Sigmoid colon (tissue), 7 donors: ENCODE data around the gene LOXL3. TPM values are rescaled to one million over a fixed set of nuclear protein-coding genes. Genes with fewer than 3 reads are reported as not detected.
A peak's percentile ranks its signal among the peaks of the same experiment; 100 is the strongest.

Source experiments
- DNase-seq: peaks from one replicate; pipeline ENCODE4 v3.0.0-alpha.2; 2019
- H3K27ac ChIP-seq, 4 donors: fragments of 200-600 bp; sonication (generic); one replicate each; pipeline ENCODE4 v1.5.1; 2016 to 2019; ENCODE audit warnings: mild to moderate bottlenecking in 1 of 4
- H3K27me3 ChIP-seq, 3 donors: fragments of 200-600 bp; sonication (generic); one replicate each; pipeline ENCODE4 v1.5.1; 2019; ENCODE audit warnings: mild to moderate bottlenecking in 1 of 3
- H3K36me3 ChIP-seq, 4 donors: fragments of 200-600 bp; sonication (generic); one replicate each; pipeline ENCODE4 v1.5.1; 2016 to 2019
- H3K4me1 ChIP-seq, 4 donors: fragments of 200-600 bp; sonication (generic); one replicate each; pipeline ENCODE4 v1.5.1; 2017 to 2019
- H3K4me3 ChIP-seq, 4 donors: fragments of 200-600 bp; sonication (generic); one replicate each; pipeline ENCODE4 v1.5.1; 2017 to 2019; ENCODE audit warnings: mild to moderate bottlenecking in 2 of 4, moderate library complexity in 1 of 4
- H3K9me3 ChIP-seq, 4 donors: fragments of 200-600 bp in 3 of 4; sonication (generic) in 3 of 4; one replicate each; pipeline versions ENCODE4 v1.5.1 to v1.6.1; 2013 to 2019
- CTCF ChIP-seq, 4 experiments: fragments of 450-650 bp in 3 of 4; fragments of 200-600 bp in 1 of 4; IDR thresholded peaks; one replicate each; pipeline ENCODE4 v1.5.1; 2016 to 2019; ENCODE audit warnings: antibody characterized with exemption in 4 of 4, mild to moderate bottlenecking in 3 of 4, moderate library complexity in 2 of 4
- EP300 ChIP-seq, 4 donors: sonication (generic); formaldehyde crosslinking; IDR thresholded peaks; one replicate each; pipeline ENCODE4 v1.6.1; 2017; ENCODE audit warnings: antibody characterized with exemption in 4 of 4
- POLR2A ChIP-seq, 2 donors: fragments of 450-650 bp; IDR thresholded peaks; one replicate each; pipeline ENCODE4 v1.6.1; 2016; ENCODE audit warnings: antibody characterized with exemption in 2 of 2, mild to moderate bottlenecking in 2 of 2, moderate library complexity in 2 of 2
- POLR2AphosphoS5 ChIP-seq, 4 donors: sonication (generic); formaldehyde crosslinking; IDR thresholded peaks; one replicate each; pipeline ENCODE4 v1.6.1; 2017; ENCODE audit warnings: antibody characterized with exemption in 4 of 4
- WGBS, 2 donors: extraction: QIAGEN DNeasy Blood & Tissue Kit; methylation state at CpG; one replicate each; pipeline ENCODE4 v1.1.7; 2013; 5-methylcytosine and 5-hydroxymethylcytosine counted together
- intact Hi-C: fragments of 100-400 bp; cut with DNase I; formaldehyde crosslinking; loops from one replicate; pipeline ENCODE4 v1.15.1; 2023
- polyA plus RNA-seq, 3 donors: library from polyadenylated mRNA; stranded (reverse); fragments of 200-250 nt; gene quantifications; one replicate each; pipeline ENCODE4 v1.2.3, GENCODE V29; 2013
- total RNA-seq, 4 donors: library from RNA; depleted of rRNA; stranded (reverse); fragments of >200 nt; gene quantifications; one replicate each; pipeline ENCODE4 v1.1.0, GENCODE V29; 2016
- donor health status: healthy with polysubstance abuse.
- donor health status: Bipolar disorder and iron deficiency.
- donor health status: healthy.

Gene LOXL3
- total and polyA plus RNA-seq, 7 donors: 0.60 to 7.9 (median 5.4) TPM

- no peaks in the 10 kb centered on the region for H3K27me3 ChIP-seq
- peaks cover 0 to 35% (median 26%) of the 10 kb centered on the region in 4 donors for H3K4me1 ChIP-seq
- DNase-seq: peak; percentile 75
- TF ChIP-seq EP300 (IDR thresholded peaks at IDR 0.05) (no peak), CTCF (IDR thresholded peaks at IDR 0.05) (no peak), POLR2A (IDR thresholded peaks at IDR 0.05) (no peak), POLR2AphosphoS5 (IDR thresholded peaks at IDR 0.05) (no peak)
- 74% methylated on average over 27 of the region's 27 CpGs for WGBS, 2 donors
- peak overlapping the region; percentile 57 to 79 (median 68) for H3K4me3 ChIP-seq
- intact Hi-C loops: no loop called here
- peak overlapping the region; percentile 88 to 92 (median 89) for H3K27ac ChIP-seq
- H3K9me3 ChIP-seq: no peaks in the 10 kb centered on the region
- H3K36me3 ChIP-seq: no peaks in the 10 kb centered on the region
These were observed 579 bp downstream of the LOXL3 start for GRCh38 chr2:74552914-74553811.

GRCh38 chr2:74551942-74552913, 1.5 kb downstream of the LOXL3 start:
- Histone ChIP-seq H3K4me3 (peak overlapping the region in 2 of 4 donors; percentile 66 to 71), H3K4me1 (peaks cover 0 to 37% (median 26%) of the 10 kb centered on the region in 4 donors), H3K9me3 (no peaks in the 10 kb centered on the region), H3K27me3 (no peaks in the 10 kb centered on the region), H3K27ac (peak overlapping the region; percentile 88 to 92 (median 89)), H3K36me3 (no peaks in the 10 kb centered on the region)
- WGBS, 2 donors: 75 to 90% methylated on average over 21 of the region's 21 CpGs
- no peak for TF ChIP-seq EP300 (IDR thresholded peaks at IDR 0.05)
- TF ChIP-seq POLR2AphosphoS5 (IDR thresholded peaks at IDR 0.05): no peak
- TF ChIP-seq CTCF (IDR thresholded peaks at IDR 0.05): no peak
- no peak for TF ChIP-seq POLR2A (IDR thresholded peaks at IDR 0.05)
- DNase-seq: no peak
- intact Hi-C loops: no loop called here

GRCh38 chr2:74551530-74551929, 2.2 kb downstream of the LOXL3 start:
- no peak overlapping the region for H3K4me3 ChIP-seq
- no peak overlapping the region for H3K27ac ChIP-seq
- peaks cover 0 to 37% (median 26%) of the 10 kb centered on the region in 4 donors for H3K4me1 ChIP-seq
- intact Hi-C loops: no loop called here
- no peaks in the 10 kb centered on the region for H3K9me3 ChIP-seq
- TF ChIP-seq POLR2A (IDR thresholded peaks at IDR 0.05) (no peak), POLR2AphosphoS5 (IDR thresholded peaks at IDR 0.05) (no peak), EP300 (IDR thresholded peaks at IDR 0.05) (no peak), CTCF (IDR thresholded peaks at IDR 0.05) (no peak)
- no peak for DNase-seq
- H3K27me3 ChIP-seq: no peaks in the 10 kb centered on the region
- H3K36me3 ChIP-seq: no peaks in the 10 kb centered on the region

GRCh38 chr2:74550231-74550630, 3.5 kb downstream of the LOXL3 start:
- H3K27me3 ChIP-seq: no peaks in the 10 kb centered on the region
- no peak for TF ChIP-seq POLR2A (IDR thresholded peaks at IDR 0.05)
- no peak for TF ChIP-seq EP300 (IDR thresholded peaks at IDR 0.05)
- TF ChIP-seq CTCF (IDR thresholded peaks at IDR 0.05): no peak
- TF ChIP-seq POLR2AphosphoS5 (IDR thresholded peaks at IDR 0.05): no peak
- H3K4me1 ChIP-seq: peaks cover 0 to 28% (median 22%) of the 10 kb centered on the region in 4 donors
- no peak for DNase-seq
- no peaks in the 10 kb centered on the region for H3K36me3 ChIP-seq
- intact Hi-C loops: no loop called here
- no peak overlapping the region for H3K27ac ChIP-seq
- 90 to 93% methylated on average over 7 of the region's 7 CpGs for WGBS, 2 donors
- no peak overlapping the region for H3K4me3 ChIP-seq
- H3K9me3 ChIP-seq: no peaks in the 10 kb centered on the region
